HG03354 (cell line): Measurements from ENCODE around the gene MROH7.

Experiments used
- ATAC-seq: cut with Tn5 transposase; IDR thresholded peaks from one replicate; pipeline ENCODE4 v1.9.1; 2021; ENCODE audit warnings: mild to moderate bottlenecking; ENCODE audit not compliant: unreplicated experiment, poor library complexity, severe bottlenecking

The MROH7 gene

GRCh38 chr1:54683453-54683852 lies 41.9 kb downstream of the MROH7 start:
- no peak for ATAC-seq

- ATAC-seq = no peak
Measured at GRCh38 chr1:54685335-54685905, 43.8 kb downstream of the MROH7 start.

- ATAC-seq = no peak
Measured at GRCh38 chr1:54686155-54686554, 44.6 kb downstream of the MROH7 start.

GRCh38 chr1:54694771-54695170 lies 53.2 kb downstream of the MROH7 start:
- ATAC-seq = no peak

GRCh38 chr1:54695221-54695620 lies 53.6 kb downstream of the MROH7 start:
- no peak for ATAC-seq

GRCh38 chr1:54695764-54696163 lies 54.2 kb downstream of the MROH7 start:
- no peak for ATAC-seq

- no peak for ATAC-seq
Measured at GRCh38 chr1:54696262-54696661, 54.7 kb downstream of the MROH7 start.

- ATAC-seq = no peak
Measured at GRCh38 chr1:54697896-54698295, 56.3 kb downstream of the MROH7 start.

GRCh38 chr1:54698346-54698745 lies 56.8 kb downstream of the MROH7 start:
- no peak for ATAC-seq

- no peak for ATAC-seq
Measured at GRCh38 chr1:54699936-54700525, 58.4 kb downstream of the MROH7 start.

GRCh38 chr1:54701066-54701465 lies 59.5 kb downstream of the MROH7 start:
- ATAC-seq = no peak

- ATAC-seq = no peak
Measured at GRCh38 chr1:54701996-54702395, 60.4 kb downstream of the MROH7 start.

GRCh38 chr1:54703471-54703870 lies 61.9 kb downstream of the MROH7 start:
- ATAC-seq = no peak

- ATAC-seq = no peak
Measured at GRCh38 chr1:54705153-54705552, 63.6 kb downstream of the MROH7 start.

GRCh38 chr1:54706419-54706818 lies 64.8 kb downstream of the MROH7 start:
- ATAC-seq = no peak

- no peak for ATAC-seq
Measured at GRCh38 chr1:54708385-54708784, 66.8 kb downstream of the MROH7 start.

GRCh38 chr1:54709547-54710292 lies 68.1 kb downstream of the MROH7 start:
- ATAC-seq = no peak

GRCh38 chr1:54710434-54710833 lies 68.8 kb downstream of the MROH7 start:
- no peak for ATAC-seq

- ATAC-seq = no peak
Measured at GRCh38 chr1:54710841-54711240, 69.3 kb downstream of the MROH7 start.

GRCh38 chr1:54711536-54711935 lies 70.0 kb downstream of the MROH7 start:
- ATAC-seq = no peak

GRCh38 chr1:54714881-54715492 lies 73.4 kb downstream of the MROH7 start:
- ATAC-seq = no peak
